Gastroesophageal sphincter (tissue), 3 donors: ENCODE measurements around the gene PRKACA.

Experiments used
- EP300 ChIP-seq: sonication (generic); formaldehyde crosslinking; IDR thresholded peaks from one replicate; pipeline ENCODE4 v1.6.1; 2017; ENCODE audit warnings: antibody characterized with exemption, mild to moderate bottlenecking
- POLR2A ChIP-seq, 2 donors: fragments of 450-650 bp; IDR thresholded peaks; one replicate each; pipeline ENCODE4 v1.6.1; 2017; ENCODE audit warnings: antibody characterized with exemption in 2 of 2, mild to moderate bottlenecking in 2 of 2, moderate library complexity in 1 of 2
- TF ChIP-seq, protein P1 (sequence below), 4 experiments: fragments of 200-600 bp in 2 of 4; fragments of 450-650 bp in 2 of 4; sonication (generic) in 1 of 4; IDR thresholded peaks; one replicate each; pipeline ENCODE4 v1.5.1; 2017 to 2019; ENCODE audit warnings: antibody characterized with exemption in 4 of 4, mild to moderate bottlenecking in 2 of 4, moderate library complexity in 2 of 4

DNA sequence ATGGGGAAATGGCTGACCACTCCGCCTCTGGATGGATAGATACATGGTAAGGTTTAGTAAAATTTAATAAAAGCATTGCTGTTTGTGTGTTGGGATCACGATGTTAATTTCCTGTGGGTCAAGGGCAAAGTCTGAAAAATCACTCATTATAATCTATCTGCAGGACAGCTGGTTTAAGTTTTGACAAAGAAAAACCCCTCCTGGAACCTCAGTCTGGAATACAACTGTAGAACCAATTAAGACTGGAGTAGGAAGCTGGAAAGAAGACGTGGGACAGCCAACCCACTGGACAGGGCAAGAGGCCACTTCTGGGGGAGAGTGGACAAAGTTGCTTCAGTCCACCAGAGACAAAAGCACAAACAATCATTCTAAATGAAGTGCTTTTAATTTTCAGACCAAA lies 1.6 kb upstream of the PRKACA start:
- TF ChIP-seq, protein P1, sequence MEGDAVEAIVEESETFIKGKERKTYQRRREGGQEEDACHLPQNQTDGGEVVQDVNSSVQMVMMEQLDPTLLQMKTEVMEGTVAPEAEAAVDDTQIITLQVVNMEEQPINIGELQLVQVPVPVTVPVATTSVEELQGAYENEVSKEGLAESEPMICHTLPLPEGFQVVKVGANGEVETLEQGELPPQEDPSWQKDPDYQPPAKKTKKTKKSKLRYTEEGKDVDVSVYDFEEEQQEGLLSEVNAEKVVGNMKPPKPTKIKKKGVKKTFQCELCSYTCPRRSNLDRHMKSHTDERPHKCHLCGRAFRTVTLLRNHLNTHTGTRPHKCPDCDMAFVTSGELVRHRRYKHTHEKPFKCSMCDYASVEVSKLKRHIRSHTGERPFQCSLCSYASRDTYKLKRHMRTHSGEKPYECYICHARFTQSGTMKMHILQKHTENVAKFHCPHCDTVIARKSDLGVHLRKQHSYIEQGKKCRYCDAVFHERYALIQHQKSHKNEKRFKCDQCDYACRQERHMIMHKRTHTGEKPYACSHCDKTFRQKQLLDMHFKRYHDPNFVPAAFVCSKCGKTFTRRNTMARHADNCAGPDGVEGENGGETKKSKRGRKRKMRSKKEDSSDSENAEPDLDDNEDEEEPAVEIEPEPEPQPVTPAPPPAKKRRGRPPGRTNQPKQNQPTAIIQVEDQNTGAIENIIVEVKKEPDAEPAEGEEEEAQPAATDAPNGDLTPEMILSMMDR (IDR thresholded peaks at IDR 0.05) = no peak
- TF ChIP-seq POLR2A (IDR thresholded peaks at IDR 0.05) (no peak), EP300 (no peak)
